G401 (cell line): Measurements from ENCODE around the gene NKAIN1. TPM values are rescaled to one million over a fixed set of nuclear protein-coding genes. Genes with fewer than 3 reads are reported as not detected.
"Not testable (repeated sequence)": the region's sequence is repeated elsewhere in the genome, so short reads cannot be mapped to it uniquely, and the experiment has no call there.

Experiments used
- DNase-seq: peaks from one replicate; pipeline ENCODE4 v3.0.0-alpha.2; 2015; ENCODE audit warnings: low spot score
- in situ Hi-C: cut with HindIII; loops from 2 replicates; pipeline ENCODE4 v1.10.0; 2016; ENCODE audit warnings: low sequenced_read_pairs, mixed read lengths
- total RNA-seq: library from RNA; depleted of rRNA; stranded (reverse); fragments of >200 nt; shearing (Covaris generic); gene quantifications from 2 replicates; pipeline ENCODE4 v1.2.3, GENCODE V29; 2014

The NKAIN1 gene
- total RNA-seq, 1 experiment from 2014 or later = 3.6 TPM

DNA sequence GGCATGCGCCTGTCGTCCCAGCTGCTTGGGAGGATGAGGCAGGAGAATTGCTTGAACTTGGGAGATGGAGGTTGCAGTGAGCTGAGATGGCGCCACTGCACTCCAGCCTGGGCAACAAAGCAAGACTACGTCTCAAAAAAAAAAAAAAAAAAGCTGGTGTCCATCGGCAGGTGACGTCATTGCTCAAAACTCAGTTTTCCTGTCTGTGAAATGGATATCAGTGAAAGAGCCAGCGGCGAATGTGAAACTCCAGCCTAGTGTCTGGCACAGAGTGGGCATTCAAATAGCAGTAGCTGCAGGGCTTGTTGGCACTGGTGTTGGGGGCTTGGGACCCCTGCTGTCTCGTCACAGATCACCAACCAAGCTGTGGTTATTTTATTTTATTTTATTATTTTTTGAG, 75.8 kb downstream of the NKAIN1 start:
- no peak for DNase-seq

DNA sequence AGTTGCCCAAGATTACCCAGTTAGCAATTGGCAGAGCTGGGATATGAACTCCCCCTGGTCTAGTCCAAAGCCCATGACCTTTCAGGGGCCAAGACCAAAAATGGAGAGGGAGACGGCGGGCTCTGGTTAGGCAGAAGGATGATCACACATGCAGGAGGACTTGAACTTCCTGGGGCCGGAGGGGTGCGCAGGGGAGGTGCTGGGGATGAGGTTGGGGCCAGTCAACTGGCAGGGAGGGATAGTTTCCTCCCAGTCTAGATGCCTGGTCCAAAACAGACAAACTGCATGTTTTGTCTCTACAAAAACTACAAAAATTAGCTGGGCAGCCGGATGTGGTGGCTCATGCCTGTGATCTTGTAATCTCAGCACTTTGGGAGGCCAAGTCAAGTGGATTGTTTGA, 78.1 kb downstream of the NKAIN1 start:
- no peak for DNase-seq
- in situ Hi-C loops = loop anchor here (25.0 kb wide), 1 partner anchor 149 kb away; no protein-coding TSS in a partner anchor

More for the DNA sequence above, 75.8 kb downstream of the NKAIN1 start:
- in situ Hi-C loops = loop anchor here (25.0 kb wide), 1 partner anchor 152 kb away; no protein-coding TSS in a partner anchor

DNA sequence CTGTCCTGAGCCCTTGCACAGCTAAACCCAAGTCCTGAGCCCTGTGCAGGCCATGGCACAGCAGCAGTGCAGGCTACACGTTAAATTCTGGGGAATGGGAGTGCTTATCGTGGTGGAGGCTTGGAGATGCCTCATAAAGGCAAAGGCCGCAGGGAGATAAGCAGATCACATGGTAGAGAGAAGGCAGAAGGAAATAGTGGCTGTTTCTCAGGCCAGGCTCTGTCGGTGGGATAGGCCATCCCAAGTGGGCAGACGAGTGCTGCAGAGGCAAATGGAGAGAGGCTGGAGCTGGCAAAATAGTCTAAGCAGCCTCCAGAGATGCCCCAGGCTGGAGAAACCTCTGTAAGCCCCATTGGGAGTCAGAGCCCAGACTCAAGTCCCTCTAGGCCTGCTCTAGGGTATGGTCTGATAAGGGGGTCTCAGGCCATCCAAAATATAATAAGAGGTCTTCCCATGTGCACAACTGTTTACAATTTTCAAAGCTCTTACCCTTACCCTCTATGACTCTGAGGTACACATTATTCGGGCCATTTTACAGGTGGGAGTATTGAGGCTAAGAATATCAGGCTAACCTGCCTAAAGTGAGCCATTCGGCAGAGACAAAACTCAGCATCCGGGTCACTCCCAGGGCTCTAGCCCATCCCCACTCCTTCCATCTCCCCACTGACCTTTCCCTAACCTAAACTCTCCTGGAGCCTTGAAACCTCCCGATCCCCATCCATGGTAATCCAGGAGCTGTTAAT, 79.6 kb downstream of the NKAIN1 start:
- DNase-seq = no peak
- in situ Hi-C loops = loop anchor here (25.0 kb wide), 1 partner anchor 148 kb away; no protein-coding TSS in a partner anchor

DNA sequence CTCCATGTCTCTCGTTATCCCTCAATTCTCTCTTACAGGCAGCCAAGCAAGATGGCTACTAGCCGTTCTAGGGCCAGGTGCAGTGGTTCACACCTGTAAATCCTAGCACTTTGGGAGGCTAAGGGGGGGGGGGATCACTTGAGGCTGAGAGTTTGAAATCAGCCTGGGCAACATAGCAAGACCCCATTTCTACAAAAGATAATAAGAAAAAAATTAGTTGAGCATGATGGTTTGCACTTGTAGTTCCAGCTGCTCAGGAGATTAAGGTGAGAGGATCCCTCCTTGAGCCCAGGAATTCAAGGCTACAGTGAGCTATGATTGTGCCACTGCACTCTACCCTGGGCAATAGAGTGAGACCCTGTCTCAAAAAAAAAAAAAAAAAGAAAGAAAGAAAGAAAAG, 80.4 kb downstream of the NKAIN1 start:
- in situ Hi-C loops = loop anchor here (25.0 kb wide), 1 partner anchor 147 kb away; no protein-coding TSS in a partner anchor
- no peak for DNase-seq

DNA sequence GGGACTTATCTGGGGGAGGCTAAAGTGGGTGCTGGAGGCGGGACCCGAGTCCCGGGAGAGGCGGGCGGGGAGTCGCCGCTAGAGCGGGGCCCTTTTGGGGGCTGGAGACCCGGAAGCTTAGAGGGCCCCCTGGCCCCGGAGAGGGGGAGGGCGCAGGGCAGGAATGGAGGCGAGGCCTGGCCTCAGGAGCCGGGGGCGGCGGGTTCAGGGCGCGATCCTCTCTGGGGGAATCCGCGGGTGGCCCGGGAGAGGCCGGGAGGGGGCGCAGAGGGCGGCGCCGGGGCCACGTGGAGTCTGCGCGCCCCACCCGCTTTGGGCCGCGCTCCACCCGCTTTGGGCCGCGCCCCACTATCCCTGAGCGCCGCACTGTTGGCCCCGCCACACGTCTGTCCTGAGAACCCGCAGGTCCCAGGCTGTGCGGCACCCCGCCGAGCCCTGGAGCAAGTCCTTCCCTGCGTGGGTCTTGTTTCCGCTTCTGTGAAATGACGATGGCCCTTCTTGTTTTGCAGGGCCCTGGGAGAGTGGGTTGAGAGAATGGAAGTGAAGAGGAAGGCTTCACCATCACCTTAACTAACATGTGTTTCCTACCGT, 84.4 kb downstream of the NKAIN1 start:
- in situ Hi-C loops = loop anchor here (25.0 kb wide), 1 partner anchor 143 kb away; no protein-coding TSS in a partner anchor
- peak; percentile 52 for DNase-seq

DNA sequence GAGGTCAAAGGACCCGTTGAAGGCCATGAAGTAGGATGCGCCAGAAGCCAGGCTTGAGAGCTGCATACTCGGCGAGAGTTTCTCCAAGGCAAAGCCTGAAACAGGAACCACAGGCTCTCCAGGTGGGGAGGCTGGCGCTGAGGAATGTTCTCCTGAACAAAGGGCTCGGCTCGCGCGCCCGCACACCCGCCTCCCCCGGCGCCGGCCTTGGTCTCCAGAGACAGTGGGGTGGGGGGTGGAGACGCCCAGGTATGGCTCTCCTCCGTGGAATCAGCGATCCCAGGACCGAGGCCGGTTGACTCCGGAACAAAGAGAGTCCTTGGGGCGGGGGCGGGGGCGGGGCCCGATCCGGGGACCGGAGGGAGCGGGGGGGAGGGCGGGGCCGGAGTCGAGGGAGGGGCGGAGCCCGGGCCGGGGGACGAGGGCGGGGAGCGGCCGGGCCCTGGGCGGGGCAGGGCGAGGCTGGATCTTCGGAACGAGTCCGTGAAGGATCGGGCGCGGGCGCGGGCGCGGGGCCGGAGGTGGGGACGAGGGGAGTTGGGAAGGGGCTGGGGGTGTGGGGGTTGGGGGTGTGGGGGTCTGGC, 85.0 kb downstream of the NKAIN1 start:
- in situ Hi-C loops = loop anchor here (25.0 kb wide), 1 partner anchor 142 kb away; no protein-coding TSS in a partner anchor

DNA sequence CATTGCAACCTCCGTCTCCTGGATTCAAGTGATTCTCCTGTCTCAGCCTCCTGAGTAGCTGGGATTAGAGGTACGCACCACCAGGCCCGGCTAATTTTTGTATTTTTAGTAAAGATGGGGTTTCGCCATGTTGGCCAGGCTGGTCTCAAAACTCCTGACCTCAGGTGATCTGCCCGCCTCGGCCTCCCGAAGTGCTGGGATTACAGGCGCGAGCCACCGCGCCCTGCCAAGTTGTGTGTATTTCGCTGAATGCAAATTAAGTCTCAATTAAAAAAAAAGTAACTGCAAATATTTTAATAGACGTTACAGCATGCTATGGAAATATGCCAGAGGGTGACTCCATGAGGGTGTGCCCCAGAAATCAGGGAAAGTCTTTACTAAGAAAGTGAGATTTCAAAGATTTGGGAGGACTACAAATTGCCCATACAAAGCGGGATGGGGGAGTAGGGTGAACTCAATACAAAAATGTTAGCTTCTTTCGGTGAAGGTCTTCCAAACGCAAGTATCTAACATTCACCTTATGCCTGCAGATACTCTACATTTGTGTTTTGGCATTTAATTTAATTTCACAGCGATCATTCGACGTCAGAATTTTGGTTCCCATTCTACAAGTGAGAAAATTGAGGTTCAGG, 85.6 kb downstream of the NKAIN1 start:
- in situ Hi-C loops = loop anchor here (25.0 kb wide), 1 partner anchor 142 kb away; no protein-coding TSS in a partner anchor
- DNase-seq = no peak

More for the DNA sequence above, 85.0 kb downstream of the NKAIN1 start:
- DNase-seq = peak; percentile 71

DNA sequence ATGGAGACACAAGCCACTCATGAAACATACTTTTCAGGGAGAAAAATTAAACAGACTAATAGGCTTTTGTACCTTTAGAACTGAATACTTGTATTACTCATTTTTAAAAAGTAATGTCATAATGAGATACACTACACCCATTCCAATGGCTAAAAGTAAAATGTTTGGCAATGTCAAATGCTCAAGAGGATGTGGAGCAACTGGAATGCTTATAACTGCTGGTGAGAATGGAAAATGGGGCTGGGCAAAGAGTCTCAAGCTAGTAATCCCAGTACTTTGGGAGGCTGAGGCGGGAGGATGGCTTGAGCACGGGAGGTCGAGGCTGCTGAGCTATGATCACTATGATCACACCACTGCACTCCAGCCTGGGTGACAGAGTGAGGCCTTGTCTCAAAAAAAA, 86.3 kb downstream of the NKAIN1 start:
- DNase-seq = no peak
- in situ Hi-C loops = loop anchor here (25.0 kb wide), 1 partner anchor 141 kb away; no protein-coding TSS in a partner anchor

DNA sequence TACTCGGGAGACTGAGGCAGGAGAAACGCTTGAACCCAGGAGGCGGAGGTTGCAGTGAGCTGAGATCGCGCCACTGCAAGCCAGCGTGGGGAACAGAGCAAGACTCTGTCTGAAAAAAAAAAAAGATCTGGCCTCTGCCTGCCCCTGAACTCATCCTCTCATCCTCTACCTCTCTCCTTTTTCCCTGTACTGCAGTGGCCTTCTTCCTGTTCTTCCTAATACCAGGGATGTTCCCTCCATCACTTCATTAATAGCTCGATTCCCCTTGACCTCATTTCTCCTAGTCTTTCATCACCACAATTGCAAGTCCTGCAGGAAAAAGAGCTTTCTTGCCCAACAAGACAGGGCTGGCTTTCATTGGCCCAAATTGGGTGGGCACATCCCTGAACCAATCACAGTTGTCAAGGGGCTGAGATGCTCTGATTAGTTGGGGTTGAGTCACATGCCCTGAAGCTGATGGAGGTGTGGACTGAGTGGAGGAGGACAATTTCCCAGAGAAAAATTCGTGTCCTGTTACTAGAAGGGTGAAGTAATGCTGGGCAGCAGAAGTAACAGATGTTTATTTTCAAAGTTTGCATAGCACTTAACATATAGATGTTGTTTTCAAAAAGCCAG, 87.4 kb downstream of the NKAIN1 start:
- DNase-seq = peak; percentile 9
- in situ Hi-C loops = loop anchor here (25.0 kb wide), 1 partner anchor 140 kb away; no protein-coding TSS in a partner anchor

DNA sequence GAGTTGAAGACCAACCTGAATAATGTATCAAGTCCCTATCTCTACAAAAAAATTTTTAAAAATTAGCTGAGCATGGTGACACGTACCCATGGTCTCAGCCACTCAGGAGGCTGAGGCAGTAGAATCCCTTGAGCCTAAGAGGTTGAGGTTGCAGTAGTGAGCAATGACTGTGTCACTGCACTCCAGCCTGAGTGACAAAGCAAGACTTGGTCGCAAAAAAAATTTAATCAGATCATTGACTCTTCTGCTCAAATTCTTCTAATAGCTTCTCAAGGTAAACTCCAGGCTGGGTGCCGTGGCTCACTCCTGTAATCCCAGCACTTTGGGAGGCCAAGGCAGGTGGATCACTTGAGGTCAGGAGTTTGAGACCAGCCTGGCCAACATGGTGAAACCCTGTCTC, 88.3 kb downstream of the NKAIN1 start:
- in situ Hi-C loops = loop anchor here (25.0 kb wide), 1 partner anchor 139 kb away; no protein-coding TSS in a partner anchor
- DNase-seq = no peak

DNA sequence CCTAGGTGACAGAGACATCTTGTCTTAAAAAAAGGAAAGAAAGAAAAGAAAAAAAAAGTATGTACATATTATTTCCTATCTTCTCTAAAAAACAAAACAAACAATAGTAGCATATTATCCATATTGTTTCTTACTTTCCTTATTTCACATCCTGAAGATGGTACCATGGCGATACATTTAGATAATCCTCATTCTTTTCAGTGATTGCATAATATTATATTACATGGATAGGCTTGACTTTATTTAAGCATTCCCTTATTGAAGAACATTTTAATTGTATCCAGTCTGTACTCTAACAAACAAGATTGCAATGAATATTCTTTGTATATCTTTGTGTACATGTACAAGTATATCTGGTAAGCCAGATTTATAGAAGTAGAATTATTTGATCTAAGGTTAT, 91.3 kb downstream of the NKAIN1 start:
- in situ Hi-C loops = no loop called here
- no peak for DNase-seq

DNA sequence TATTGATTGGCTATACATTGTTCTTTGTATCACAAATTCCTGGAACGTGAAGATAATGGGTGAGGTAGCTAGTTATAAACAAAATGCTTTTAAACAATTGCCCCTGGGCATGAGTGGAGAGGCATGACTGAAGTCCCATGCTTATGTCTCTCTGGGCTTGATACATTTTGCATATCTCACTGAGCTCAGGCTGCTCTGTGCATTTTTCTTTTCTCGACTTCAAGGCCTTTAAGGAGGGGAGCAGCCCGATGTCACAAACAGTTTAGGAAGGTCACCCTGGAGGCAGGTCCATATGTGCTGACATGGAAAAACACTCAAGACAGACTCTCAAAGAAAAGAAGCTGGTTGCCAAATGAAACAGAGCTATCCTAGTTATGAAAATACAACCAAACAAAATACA, 94.0 kb downstream of the NKAIN1 start:
- no peak for DNase-seq
- in situ Hi-C loops = no loop called here

DNA sequence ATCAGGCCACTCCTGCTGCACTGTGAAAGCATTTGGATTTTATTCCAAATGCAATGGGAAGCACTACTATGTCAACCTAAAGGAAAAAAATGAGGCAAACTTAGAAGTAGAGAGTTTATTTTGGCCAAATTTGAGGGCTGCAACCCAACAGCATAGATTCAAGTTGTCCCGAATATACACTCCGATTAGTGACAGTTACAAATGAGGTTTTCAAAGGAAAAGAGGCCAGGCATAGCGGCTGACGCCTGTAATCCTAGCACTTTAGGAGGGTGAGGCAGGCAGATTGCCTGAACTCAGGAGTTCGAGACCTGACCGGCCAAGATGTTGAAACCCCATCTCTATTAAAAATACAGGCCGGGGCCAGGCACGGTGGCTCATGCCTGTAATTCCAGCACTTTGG, 95.2 kb downstream of the NKAIN1 start:
- in situ Hi-C loops = no loop called here
- no peak for DNase-seq

DNA sequence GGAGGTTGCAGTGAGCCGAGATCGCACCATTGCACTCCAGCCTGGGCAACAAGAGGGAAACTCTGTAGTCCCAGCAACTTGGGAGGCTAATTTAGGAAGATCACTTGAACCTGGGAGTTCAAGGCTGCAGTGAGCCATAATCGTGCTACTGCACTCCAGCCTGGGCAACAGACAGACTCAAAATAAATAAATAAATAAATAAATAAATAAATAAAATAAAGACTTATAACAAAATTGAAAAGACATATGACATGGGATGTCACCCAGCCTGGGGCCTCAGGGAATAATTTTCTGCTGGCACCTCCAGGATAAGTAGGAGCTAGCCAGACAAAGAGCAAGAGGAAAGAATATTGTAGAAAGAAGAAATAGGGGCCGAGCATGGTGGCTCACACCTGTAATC, 96.2 kb downstream of the NKAIN1 start:
- no peak for DNase-seq
- in situ Hi-C loops = no loop called here

DNA sequence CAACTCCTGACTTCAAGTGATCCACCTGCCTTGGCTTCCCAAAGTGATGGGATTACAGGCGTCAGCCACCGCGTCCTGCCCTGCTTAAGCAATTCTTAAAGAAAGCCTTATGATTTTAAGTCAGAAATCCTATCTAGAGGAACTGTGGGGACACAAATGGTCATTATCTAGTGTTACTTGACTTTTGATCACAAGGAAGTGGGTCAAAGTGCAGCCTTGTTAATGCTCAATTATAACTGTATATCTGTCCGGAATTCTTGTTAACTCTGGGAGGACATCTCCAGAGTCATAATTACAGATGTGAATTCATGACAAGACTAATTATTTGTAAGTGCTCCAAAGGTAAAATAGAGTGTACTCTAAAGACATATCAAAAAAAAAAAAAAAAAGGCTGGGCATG, 97.3 kb downstream of the NKAIN1 start:
- DNase-seq = no peak
- in situ Hi-C loops = no loop called here

DNA sequence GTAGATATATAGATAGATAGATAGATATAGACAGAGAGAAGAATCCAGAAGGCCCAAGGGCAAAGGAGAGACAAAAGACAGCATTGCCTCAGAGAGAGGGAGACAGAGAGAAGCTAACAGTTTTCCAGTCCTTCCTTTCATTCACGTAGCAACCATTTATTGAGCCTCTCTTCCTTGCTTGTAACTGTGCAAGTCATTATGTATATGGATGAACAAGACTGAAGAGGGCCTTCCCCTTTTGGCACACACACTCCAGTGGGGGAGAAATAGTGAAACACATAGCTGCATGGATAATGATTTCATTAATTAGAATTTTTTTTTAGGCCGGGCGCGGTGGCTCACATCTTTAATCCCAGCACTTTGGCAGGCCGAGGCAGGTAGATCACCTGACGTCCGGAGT, 99.4 kb downstream of the NKAIN1 start:
- no peak for DNase-seq
- in situ Hi-C loops = no loop called here

DNA sequence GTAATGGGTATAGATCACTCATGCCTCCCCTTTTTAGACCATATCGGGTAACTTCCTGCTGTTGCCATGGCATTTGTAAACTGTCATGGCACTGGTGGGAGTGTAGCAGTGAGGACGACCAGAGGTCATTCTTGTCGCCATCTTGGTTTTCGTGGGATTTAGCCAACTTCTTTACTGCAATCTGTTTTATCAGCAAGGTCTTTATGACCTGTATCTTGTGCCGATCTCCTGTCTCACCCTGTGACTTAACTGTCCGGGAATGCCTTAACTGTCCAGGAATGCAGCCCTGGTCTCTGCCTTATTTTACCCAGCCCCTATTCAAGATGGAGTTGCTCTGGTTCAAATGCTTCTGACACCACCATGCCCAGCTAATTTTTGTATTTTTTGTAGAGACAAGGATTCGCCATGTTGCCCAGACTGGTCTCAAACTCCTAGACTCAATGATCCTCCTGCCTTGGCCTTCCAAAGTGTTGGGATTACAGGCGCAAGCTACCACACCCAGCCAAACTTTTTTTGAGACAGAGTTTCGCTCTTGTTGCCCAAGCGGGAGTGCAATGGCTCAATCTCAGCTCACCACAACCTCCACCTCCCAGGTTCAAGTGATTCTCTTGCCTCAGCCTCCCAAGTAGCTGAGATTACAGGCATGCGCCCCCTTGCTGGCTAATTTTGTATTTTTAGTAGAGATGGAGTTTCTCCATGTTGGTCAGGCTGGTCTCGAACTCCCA, 100.7 kb downstream of the NKAIN1 start:
- in situ Hi-C loops, DNase-seq: not testable (repeated sequence)

DNA sequence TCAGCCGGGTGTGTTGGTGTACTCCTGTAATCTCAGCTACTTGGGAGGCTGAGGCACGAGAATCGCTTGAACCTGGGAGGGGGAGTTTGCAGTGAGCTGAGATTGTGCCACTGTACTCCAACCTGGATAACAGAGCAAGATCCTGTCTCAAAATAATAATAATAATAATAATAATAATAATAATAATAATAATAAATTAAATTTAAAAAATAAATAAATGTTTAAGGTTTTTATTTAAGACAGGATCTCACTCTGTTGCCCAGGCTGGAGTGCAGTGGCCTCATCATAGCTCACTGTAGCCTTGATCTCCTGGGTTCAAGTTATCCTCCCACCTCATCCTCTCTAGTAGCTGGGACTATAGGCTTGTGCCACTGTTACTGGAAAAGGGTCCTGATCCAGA, 101.8 kb downstream of the NKAIN1 start:
- in situ Hi-C loops, DNase-seq: not testable (repeated sequence)
